HG02678 (cell line): Measurements from ENCODE around the gene PLEKHA5.
A peak's percentile ranks its signal among the peaks of the same experiment; 100 is the strongest.
"Not testable (repeated sequence)": the region's sequence is repeated elsewhere in the genome, so short reads cannot be mapped to it uniquely, and the experiment has no call there.

Source experiments
- ATAC-seq: cut with Tn5 transposase; IDR thresholded peaks from one replicate; pipeline ENCODE4 v1.9.1; 2021; ENCODE audit warnings: mild to moderate bottlenecking, moderate library complexity; ENCODE audit not compliant: unreplicated experiment

Gene PLEKHA5, protein sequence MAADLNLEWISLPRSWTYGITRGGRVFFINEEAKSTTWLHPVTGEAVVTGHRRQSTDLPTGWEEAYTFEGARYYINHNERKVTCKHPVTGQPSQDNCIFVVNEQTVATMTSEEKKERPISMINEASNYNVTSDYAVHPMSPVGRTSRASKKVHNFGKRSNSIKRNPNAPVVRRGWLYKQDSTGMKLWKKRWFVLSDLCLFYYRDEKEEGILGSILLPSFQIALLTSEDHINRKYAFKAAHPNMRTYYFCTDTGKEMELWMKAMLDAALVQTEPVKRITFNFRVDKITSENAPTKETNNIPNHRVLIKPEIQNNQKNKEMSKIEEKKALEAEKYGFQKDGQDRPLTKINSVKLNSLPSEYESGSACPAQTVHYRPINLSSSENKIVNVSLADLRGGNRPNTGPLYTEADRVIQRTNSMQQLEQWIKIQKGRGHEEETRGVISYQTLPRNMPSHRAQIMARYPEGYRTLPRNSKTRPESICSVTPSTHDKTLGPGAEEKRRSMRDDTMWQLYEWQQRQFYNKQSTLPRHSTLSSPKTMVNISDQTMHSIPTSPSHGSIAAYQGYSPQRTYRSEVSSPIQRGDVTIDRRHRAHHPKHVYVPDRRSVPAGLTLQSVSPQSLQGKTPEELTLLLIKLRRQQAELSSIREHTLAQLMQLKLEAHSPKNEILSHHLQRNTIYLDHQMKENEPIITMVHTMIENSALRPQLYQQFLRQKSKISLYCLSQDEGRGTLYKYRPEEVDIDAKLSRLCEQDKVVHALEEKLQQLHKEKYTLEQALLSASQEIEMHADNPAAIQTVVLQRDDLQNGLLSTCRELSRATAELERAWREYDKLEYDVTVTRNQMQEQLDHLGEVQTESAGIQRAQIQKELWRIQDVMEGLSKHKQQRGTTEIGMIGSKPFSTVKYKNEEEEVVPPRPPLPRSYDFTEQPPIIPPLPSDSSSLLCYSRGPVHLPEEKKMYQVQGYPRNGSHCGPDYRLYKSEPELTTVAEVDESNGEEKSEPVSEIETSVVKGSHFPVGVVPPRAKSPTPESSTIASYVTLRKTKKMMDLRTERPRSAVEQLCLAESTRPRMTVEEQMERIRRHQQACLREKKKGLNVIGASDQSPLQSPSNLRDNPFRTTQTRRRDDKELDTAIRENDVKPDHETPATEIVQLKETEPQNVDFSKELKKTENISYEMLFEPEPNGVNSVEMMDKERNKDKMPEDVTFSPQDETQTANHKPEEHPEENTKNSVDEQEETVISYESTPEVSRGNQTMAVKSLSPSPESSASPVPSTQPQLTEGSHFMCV

DNA sequence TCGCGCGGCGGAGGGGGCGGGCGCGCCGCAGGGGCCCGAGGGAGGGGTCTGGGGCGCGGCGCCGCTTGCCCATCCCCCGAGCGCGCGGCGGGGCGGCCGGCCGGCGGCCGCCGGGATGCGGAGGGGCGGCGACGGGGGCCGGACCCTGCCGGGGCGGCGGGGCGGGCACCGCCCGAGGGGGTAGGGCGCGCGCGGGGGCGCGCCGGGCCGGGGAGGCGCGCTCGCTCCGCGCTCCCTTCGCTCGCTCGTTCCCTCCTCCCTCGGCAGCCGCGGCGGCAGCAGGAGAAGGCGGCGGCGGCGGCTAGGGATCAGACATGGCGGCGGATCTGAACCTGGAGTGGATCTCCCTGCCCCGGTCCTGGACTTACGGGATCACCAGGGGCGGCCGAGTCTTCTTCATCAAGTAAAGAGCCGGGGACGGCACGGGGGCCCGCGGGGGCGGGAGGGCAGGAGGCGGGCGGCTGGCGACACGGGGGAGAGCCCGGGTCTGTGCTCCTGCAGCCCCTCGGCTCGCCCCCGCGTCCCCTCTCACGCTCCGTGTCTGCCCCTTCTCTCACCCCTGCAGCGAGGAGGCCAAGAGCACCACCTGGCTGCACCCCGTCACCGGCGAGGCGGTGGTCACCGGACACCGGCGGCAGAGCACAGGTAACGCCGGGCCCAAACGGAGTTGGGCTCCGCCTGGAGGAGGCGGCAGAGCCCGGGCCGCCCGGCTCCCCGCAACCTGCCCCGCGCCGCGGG is at the start of gene PLEKHA5:
PLEKHA5 (plus strand) TSS at position 248 of the 738 bp plus-strand sequence; CDS start at position 315, 67 bp downstream.
- peak; percentile 50 for ATAC-seq

DNA sequence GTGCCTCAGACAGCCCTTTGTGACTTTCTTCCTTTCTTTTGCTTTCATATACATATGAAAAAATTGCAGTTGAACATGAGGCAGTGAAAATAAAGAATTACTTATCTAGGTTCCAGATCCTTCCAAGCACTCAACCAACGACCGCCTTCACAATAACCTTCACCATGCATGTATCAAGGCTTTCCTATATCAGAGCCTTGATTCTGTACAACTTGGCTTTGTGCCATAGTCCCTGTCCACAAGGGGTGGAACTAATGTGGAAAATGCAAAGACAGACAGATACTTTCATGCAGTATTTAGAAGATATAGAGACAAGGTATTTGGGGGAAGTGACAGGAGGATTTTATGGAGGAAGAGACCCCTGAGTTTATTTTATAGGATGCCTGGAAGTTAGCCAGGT is 48.6 kb upstream of the PLEKHA5 start:
- no peak for ATAC-seq

DNA sequence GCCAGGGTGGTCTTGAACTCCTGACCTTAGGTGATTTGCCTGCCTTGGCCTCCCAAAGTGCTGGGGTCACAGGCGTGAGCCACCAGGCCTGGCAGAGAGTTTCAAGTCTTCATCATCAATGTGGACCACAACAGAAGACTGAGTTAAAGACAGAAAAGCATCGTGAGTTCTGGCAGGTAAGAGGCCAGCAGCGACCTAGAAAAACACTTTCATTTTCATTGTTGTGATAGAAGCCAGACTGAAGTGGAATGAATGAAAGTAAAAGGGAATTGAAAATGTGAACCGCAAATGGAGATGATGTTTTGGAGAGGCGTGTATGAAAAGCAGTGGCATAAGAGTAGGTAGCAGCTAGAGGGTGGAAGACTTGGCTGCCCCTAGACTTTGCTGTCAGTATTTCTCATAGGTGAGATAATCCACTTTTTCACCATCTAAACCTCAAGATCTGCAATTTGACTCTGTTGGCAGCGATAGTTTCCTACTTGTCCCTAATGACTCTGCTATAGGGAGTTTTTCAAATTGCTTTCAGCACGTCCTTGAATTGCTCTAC is 47.1 kb upstream of the PLEKHA5 start:
- ATAC-seq, result no peak

DNA sequence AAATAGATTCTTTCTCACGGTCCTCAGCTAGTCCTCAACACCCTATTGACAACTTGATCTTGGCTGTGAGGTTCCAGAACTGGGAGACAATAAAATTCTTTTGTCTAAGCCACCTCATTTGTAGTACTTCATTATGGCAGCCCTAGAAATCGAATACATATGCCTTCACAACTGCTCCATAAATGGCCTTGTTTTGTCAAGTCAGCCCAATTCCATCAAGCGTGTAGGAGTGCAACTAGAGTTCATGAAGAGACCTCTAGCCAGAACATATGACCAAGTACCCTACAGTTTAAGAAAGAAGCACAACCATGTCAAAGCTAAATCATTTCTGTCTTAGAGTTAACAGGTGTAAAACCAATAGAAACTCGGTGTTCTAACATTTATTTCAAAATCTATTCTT is 45.0 kb upstream of the PLEKHA5 start:
- no peak for ATAC-seq

DNA sequence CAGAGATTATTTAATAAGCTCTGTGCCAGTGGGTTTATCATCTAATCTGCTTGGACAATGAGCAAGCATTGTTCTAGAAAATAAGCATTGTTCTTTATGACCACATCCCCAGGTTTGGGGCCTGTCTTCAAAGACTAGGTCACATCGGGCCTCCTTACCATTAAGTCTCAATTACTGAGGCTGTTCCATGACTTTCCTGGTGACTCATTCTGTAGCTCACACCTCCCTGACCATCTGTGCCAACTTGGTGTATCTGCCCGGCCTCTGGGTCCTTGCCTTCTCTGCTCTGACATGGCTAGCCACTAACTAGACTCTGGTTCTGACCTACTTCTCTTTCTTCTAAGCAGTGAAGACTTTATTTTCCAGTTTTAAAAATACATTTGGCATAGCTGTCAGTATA is 44.4 kb upstream of the PLEKHA5 start:
- ATAC-seq, result no peak

DNA sequence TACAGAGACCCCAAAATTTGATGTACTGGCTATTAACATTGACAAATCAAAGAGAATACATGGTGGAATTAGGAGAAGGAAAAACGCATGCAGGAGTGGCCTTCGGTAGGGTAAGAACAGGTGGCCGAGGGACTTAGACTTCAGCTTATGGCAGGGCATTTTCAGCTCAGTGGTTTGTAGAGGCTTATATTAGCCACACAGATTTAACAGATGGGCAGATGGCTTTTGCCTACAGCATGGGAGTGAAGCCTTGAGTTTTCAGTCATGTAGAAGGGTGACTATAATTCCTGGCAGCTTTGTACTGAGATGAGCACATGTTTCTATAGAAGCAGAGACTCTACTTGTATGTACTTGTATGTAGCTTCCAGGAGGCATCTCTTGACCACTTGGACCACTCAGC is 40.9 kb upstream of the PLEKHA5 start:
- no peak for ATAC-seq

DNA sequence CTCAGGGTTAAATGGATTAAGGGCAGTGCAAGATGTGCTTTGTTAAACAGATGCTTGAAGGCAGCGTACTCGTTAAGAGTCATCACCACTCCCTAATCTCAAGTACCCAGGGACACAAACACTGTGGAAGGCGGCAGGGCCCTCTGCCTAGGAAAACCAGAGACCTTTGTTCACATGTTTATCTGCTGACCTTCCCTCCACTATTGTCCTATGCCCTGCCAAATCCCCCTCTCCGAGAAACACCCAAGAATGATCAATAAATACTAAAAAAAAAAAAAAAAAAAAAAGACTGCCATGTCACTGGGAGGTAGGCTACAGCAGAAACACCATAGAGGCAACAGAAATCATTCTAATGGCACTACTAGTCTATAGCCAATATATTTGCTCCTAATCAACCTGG is 37.1 kb upstream of the PLEKHA5 start:
- not testable (repeated sequence) for ATAC-seq

DNA sequence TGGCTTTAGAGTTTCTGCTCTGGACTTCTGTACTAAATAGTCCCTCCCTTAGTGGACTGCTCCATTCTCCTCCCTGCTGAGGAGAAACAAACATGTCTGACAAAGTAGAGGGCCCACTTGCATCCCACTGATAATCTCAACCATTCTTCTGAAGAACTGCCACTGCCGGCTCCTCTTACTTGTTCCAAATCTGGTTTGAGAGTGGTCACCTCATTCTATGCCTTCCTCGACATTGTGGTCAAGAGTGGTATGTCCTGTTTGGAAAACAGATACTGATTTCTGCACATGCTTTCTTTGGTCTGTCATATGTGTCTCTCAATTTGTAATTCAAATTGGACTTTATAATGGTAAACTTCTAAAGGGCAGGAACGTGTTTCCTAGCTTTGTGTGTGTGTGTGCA is 36.3 kb upstream of the PLEKHA5 start:
- ATAC-seq, result no peak

DNA sequence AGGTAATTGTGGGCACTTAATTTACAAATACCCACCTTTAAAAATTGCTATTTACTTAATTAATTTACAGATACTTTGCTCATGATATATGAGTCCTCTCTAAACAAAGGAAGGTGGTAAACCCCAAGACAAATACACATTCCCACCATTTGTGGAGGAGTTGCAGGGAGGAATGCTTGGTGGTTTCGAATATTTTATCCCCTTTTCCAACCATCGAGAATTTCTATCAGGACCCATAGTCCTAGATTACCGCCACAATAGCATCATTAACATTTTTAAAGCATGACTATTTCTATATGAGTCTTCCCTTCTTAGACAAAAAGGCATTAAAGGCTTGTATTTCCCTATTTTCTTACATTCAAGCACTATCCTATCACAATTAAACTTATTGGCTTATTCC is 34.2 kb upstream of the PLEKHA5 start:
- no peak for ATAC-seq

DNA sequence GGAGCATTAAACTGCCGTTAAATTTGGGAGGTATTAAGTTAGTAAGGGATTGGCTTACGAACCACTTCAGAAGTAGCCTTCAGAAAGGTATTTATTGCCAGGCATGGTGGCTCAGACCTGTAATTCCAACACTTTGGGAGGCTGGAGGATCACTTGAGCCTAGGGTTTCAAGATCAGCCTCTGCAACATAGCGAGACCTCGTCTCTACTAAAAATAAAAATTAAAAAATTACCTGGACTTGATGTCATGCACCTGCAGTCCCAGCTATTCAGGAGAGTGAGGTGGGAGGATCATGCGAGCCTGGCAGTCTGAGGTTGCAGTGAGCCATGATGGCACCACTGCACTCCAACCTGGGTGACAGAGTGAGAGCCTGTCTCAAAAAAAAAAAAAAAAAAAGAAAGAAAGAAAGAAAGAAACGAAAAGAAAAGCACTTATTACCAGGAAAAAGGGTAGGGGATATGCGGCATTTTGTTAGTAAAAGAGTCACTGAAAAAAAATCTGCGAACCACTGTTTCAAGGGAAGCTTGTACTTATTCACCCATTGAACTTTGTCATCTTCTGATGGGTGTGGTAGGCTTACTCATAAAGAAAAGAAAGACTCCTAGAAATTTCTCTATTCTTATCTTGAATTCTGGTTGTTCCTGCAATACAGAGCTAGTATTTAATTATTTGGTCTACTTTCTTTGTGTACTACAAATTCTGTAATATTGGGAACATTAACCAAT is 33.6 kb upstream of the PLEKHA5 start:
- no peak for ATAC-seq

DNA sequence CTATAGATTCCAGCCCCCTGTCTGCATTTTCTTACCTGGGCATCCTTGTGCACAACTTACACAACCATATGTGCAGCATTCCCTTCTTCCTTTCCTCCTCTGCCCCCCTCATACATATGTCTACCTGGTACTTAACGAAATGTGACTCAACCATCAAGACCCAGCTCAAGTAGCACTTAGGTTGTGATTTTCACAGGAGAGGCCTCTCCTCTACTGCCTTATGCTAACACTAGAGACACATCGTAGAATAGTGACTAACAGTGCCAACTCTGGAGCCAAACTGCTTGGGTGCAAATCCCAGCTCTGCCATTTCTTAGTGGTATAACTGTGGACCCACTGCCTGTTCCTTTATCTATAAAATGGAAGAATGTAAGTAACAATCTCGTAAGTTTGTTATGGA is 24.1 kb upstream of the PLEKHA5 start:
- ATAC-seq, result no peak

DNA sequence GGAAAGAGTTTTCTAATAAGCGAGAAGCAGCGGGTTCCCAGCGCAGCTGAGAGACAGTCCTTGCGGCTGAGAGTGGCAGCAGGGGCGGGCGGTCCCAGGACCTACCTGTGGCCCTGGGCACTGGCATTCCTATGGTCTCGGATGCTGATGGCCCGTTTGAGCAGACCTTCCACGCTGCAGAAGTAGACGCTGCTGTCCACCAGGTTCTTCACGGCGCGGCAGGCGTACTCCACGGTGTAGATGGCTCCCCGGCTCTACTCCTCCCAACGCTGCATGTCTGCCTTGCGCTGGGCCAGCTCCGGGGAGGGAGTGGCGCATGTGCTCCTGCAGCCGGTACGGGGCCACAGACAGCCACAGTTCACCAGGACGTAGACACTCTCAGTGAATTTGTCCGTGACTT is 21.8 kb upstream of the PLEKHA5 start:
- no peak for ATAC-seq

DNA sequence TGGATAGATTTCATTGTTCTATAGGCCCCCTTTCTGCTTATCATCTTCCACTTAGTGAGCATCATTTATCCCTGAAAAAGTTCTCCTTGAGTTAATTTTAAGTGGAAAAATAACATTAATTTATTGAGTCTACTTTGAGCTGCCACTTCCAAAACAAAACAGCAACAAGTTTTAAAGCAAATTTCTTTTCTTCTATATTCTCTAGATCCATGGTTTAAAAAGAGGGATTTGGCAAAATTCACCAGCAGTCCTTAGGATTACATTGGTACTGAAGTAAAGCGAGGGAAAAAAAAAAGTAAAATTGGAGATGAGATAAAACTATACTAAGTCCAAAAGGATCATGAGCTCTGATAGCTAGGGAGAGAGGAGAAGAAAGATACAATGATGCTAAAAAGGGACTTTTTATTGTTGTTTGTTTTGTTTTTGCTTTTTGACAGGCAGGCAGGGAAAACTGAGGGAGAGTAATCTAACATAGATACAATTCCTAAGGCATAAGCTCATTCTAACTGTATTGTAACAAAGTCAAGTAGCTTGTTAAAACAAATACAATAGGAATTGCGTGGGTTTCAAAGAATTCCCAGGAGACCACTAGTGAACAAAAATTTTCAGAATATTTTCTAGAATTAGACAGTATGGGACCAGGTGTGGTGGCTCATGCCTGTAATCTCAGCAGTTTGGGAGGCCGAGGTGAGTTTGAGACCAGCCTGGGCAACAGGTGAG is 19.2 kb upstream of the PLEKHA5 start:
- ATAC-seq, result no peak

DNA sequence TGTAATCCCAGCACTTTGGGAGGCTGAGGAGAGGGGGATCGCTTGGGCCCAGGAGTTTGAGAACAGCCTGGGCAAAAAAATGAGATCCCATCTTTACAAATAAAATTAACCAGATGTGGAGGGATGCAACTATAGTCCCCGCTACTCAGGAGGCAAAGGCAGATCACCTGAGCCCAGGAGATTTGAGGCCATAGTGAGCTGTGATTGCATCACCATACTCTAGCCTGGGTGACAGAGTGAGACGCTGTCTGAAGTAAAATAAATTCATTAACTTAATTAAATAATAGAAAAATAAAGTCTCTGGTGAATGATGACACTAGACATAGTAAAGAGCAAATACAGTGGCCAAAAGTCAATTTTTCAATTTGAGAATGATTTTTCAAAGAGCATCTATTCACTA is 16.1 kb upstream of the PLEKHA5 start:
- no peak for ATAC-seq

DNA sequence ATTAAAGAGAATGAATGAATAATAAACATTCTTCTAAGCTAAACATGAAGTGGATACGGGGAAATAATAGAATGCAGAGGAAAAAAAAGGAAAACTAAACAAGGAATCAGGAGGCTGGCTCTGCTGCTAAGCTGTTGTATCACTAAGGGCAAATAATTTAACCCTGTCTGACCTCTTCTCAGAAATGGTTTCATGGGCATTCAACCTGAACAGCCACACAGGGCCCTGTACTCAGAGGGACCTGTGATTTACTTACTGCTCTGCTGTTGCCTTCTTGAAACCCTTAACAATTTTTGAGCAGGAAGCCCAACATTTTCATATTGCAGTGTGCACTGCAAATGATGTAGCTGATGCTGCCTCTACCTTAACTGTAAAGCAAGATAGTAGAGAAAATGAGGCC is 14.2 kb upstream of the PLEKHA5 start:
- ATAC-seq, result no peak

DNA sequence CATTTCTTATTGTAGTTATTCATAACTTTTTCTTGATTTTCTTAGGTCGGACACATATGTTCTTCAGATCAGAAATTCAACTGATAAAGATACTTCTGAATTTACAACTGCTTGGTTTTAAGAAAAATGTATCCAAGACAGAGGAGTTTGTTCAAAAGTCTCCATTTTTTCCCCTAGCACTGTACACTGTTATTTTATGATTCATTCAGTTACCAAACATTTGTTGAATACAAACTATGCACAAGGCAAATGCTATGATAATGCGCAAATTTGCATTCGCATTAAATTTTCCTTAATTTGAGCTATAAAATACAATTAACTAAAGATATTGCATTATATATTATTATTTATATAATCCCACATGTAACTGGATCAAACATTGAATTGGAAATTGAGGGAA is 10.1 kb upstream of the PLEKHA5 start:
- no peak for ATAC-seq

DNA sequence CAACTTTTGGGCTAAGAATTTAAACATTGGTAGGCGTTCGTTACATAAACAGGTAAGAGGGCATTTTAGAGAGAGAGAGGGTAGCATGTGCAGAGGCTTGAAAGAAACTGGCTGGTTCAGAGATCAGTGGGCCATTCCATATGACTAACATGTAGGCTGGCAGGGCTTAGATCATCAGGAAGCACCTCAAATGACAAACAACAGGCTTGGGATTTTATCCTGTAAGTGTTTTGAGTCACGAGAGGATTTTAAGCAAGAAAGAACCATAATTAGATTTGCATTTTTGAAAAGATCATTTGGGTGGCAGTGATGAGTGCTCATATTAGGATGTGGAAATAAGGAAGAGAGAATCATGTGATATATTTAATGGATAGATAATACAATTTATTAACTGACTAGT is 8.7 kb upstream of the PLEKHA5 start:
- no peak for ATAC-seq

DNA sequence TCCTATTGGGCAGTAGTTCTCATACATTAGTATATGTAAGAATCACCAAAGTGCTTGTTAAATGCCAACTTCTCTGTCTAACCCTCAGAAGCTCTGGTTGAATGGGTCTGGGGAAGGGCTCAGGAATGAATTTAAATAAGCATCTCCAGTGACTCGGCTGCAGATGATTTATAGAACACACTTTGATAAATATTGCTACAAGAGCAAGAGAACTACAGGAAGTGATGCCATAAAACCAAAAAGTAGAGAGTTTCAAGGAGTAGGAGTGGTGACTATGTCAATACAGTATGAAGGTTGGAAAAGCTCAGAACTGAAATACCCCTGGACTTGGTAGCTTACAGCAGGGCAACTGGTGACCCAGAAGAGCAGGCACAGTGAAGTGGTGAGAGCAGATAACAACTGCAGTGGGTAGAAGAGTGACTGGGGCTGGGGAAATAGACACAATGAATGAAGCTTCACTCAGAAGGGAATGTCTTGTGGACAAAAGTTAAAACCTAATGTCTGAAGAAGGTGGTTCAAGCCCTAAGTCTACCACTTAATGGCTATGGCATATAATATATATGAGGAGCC is 8.0 kb upstream of the PLEKHA5 start:
- no peak for ATAC-seq

DNA sequence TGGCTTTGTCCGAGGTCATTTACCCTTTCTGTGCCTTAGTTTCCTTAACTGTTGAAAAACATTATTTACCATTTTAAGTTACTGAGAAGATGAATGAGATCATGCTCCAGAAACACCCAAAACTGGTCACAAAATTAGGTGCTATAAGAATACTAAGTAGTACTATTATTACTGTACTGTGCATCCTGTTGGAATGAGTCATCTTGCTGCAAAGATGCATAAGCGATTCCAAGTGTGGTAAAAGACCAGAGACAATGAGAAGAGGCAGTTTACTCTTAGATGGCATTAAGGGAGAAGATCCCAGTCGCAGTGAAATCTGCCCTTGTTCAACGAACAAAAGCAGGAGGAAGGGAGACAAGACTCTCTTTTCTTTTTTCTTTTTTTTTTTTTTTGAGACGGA is 4.2 kb upstream of the PLEKHA5 start:
- ATAC-seq, result no peak
